MCF 10A (cell line): Measurements from ENCODE around the gene KSR1. TPM values are rescaled to one million over a fixed set of nuclear protein-coding genes. Genes with fewer than 3 reads are reported as not detected.
"Not testable (repeated sequence)": the region's sequence is repeated elsewhere in the genome, so short reads cannot be mapped to it uniquely, and the experiment has no call there.

Source experiments
- BruUV-seq: library from RNA; stranded (reverse); fragments of 400-500 nt; replicated peaks from 2 replicates; lab custom pipeline; 2021; lab: Mats Ljungman, UMichigan
- CTCF ChIA-PET: fragments of 300-600 bp; sonication (Branson Sonifier 250); formaldehyde crosslinking; extraction: SDS; loops from one replicate; lab custom pipeline; 2021; ENCODE audit warnings: antibody characterized with exemption, inconsistent platforms; lab: Yijun Ruan, JAX
- POLR2A ChIA-PET: fragments of 300-600, 350-650 bp; sonication (Branson Sonifier 250); formaldehyde crosslinking; extraction: SDS; loops from one replicate; lab custom pipeline; 2020; ENCODE audit warnings: antibody characterized with exemption, inconsistent platforms; lab: Yijun Ruan, JAX
- DNase-seq: peaks from one replicate; pipeline ENCODE4 v3.0.0-alpha.2; 2018; ENCODE audit not compliant: unreplicated experiment
- H3K27ac Mint-ChIP-seq: one replicate; pipeline ENCODE4 v1.8.0; 2022; ENCODE audit warnings: mild to moderate bottlenecking, low read depth, mixed read lengths; ENCODE audit not compliant: unreplicated experiment
- H3K27me3 Mint-ChIP-seq: one replicate; pipeline ENCODE4 v1.8.0; 2022; ENCODE audit warnings: mixed read lengths; ENCODE audit not compliant: insufficient read depth, unreplicated experiment
- H3K36me3 Mint-ChIP-seq: one replicate; pipeline ENCODE4 v1.8.0; 2022; ENCODE audit warnings: mild to moderate bottlenecking, moderate library complexity, mixed read lengths; ENCODE audit not compliant: insufficient read depth, unreplicated experiment
- H3K4me1 Mint-ChIP-seq: one replicate; pipeline ENCODE4 v1.8.0; 2022; ENCODE audit warnings: mixed read lengths; ENCODE audit not compliant: insufficient read depth, unreplicated experiment
- H3K4me3 Mint-ChIP-seq: one replicate; pipeline ENCODE4 v1.8.0; 2022; ENCODE audit warnings: mild to moderate bottlenecking, moderate library complexity, mixed read lengths; ENCODE audit not compliant: unreplicated experiment
- H3K9me3 Mint-ChIP-seq: one replicate; pipeline ENCODE4 v1.8.0; 2022; ENCODE audit warnings: mixed read lengths; ENCODE audit not compliant: unreplicated experiment
- CTCF ChIP-seq: fragments of 200-600 bp; IDR thresholded peaks from one replicate; pipeline ENCODE4 v1.8.0; 2022; ENCODE audit warnings: antibody characterized with exemption, mild to moderate bottlenecking; ENCODE audit not compliant: unreplicated experiment
- intact Hi-C: fragments of 100-400 bp; cut with micrococcal nuclease; formaldehyde crosslinking; loops from 2 replicates; pipeline ENCODE4 v1.14.1; 2022
- total RNA-seq: library from RNA; stranded (reverse); gene quantifications from 2 replicates; pipeline ENCODE4 v1.2.3, GENCODE V29; 2022

Gene KSR1
- total RNA-seq, 1 experiment from 2014 or later = 7.2 TPM

DNA sequence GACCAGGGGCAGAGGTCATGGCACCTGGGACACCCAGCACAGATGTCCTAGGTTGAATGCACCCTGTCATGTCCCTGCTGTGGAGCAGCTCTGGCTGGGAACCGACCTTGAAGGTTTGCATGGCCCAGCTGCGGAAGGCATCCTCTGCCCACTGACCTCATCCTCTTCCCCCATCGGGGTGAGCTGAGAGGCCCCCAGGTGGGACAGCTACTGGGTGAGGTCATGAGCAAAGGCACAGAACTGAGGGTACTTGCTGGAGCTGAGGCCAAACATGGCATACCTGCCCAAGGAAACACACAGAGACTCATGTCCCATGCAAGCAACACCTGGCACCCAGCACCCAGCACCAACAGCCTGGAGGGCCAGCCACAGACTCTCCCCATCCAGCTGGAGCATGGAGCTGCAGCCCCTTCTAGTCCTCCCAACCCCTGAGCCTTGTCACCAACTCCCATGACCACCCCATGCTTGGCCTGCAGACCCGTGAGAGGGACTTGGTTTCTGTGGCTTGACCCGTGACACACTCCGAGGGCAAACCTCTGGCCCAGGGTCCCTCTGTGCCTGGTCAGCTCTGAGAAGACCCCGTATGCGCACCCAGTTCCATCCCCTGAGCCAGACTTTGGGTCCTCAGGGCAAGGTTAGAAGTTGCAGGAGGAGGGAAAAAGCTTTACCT lies 207.8 kb downstream of the KSR1 start:
- no peak overlapping the region for H3K27ac Mint-ChIP-seq
- H3K36me3 Mint-ChIP-seq = no peaks in the 10 kb centered on the region
- CTCF ChIA-PET = interaction anchor here (0.6 to 21.1 kb wide), 6 partner anchors 11 to 229 kb away, joined by 3 to 377 read pairs (median 6); partner anchors contain the start of gene LYRM9

DNA sequence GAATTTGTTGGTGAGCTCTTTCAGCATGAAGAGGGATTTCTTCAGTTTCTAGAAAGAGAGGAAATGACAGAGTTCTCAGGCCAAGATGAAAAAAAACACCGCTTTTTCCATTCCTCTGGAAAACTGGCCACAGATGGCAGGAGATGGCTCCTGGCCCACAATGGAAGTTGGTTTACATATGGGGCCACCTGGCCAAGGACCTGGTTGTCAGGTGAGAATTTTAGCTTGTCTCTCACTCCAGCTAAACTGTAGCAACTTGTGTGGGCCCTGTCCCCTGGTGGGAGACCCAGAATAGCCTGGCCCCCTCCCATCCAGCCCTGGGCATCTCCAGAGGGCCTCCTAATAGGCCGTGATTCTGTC lies 208.3 kb downstream of the KSR1 start:
- peaks cover 26% of the 10 kb centered on the region for H3K27me3 Mint-ChIP-seq
- H3K4me1 Mint-ChIP-seq = no peaks in the 10 kb centered on the region
- no peak overlapping the region for H3K27ac Mint-ChIP-seq
- H3K36me3 Mint-ChIP-seq = no peaks in the 10 kb centered on the region
- intact Hi-C loops = no loop called here
- BruUV-seq = no TSS peak
- no peak for TF ChIP-seq CTCF
- H3K9me3 Mint-ChIP-seq = no peaks in the 10 kb centered on the region
- DNase-seq = no peak
- H3K4me3 Mint-ChIP-seq = no peak overlapping the region
- ChIA-PET CTCF (interaction anchor here (0.6 to 21.1 kb wide), 4 partner anchors 12 to 93 kb away, joined by 3 to 377 read pairs (median 34); no protein-coding TSS in a partner anchor), POLR2A (no interaction called here)

More for the DNA sequence above, 207.8 kb downstream of the KSR1 start:
- intact Hi-C loops = no loop called here
- no peaks in the 10 kb centered on the region for H3K9me3 Mint-ChIP-seq
- no TSS peak for BruUV-seq
- no peak overlapping the region for H3K4me3 Mint-ChIP-seq
- no peaks in the 10 kb centered on the region for H3K4me1 Mint-ChIP-seq
- peaks cover 21% of the 10 kb centered on the region for H3K27me3 Mint-ChIP-seq
- POLR2A ChIA-PET = interaction anchor here (0.7 kb wide), 1 partner anchor 427 kb away, joined by 3 read pairs; no protein-coding TSS in a partner anchor
- DNase-seq = no peak
- no peak for TF ChIP-seq CTCF

DNA sequence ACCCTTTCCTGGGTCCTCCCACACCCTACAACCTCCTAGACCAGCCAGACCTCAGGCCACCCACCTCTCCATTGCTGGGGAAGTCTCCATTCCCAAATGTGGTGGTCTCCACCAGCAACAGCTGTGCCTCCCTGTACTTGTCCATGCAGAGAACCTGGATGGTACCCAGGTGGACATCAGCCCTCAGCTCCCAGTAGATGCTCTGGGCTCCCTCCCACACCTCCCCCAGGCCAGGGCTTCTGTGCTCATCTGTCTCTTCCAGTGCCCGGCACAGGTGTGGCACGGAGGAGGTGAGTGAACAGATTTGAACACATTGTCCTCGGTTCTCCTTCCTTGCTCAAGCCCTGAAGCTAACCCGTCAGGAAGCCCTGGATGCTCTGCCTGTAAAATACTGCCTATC lies 209.3 kb downstream of the KSR1 start:
- no peak overlapping the region for H3K27ac Mint-ChIP-seq
- no peaks in the 10 kb centered on the region for H3K9me3 Mint-ChIP-seq
- intact Hi-C loops = no loop called here
- no peaks in the 10 kb centered on the region for H3K4me1 Mint-ChIP-seq
- DNase-seq = no peak
- no TSS peak for BruUV-seq
- H3K4me3 Mint-ChIP-seq = no peak overlapping the region
- TF ChIP-seq CTCF = no peak
- H3K27me3 Mint-ChIP-seq = peaks cover 26% of the 10 kb centered on the region
- ChIA-PET CTCF (interaction anchor here (0.7 to 21.1 kb wide), 5 partner anchors 13 to 399 kb away, joined by 3 to 377 read pairs (median 3); no protein-coding TSS in a partner anchor), POLR2A (no interaction called here)
- H3K36me3 Mint-ChIP-seq = no peaks in the 10 kb centered on the region

- POLR2A ChIA-PET, DNase-seq, H3K36me3 Mint-ChIP-seq, H3K9me3 Mint-ChIP-seq, intact Hi-C loops, H3K27ac Mint-ChIP-seq, H3K4me3 Mint-ChIP-seq, H3K4me1 Mint-ChIP-seq, BruUV-seq: not testable (repeated sequence)
- CTCF ChIA-PET = interaction anchor here (0.7 to 21.1 kb wide), 5 partner anchors 14 to 398 kb away, joined by 3 to 377 read pairs (median 3); no protein-coding TSS in a partner anchor
- peaks cover 26% of the 10 kb centered on the region for H3K27me3 Mint-ChIP-seq
Observed at GRCh38 chr17:27666270-27666669, 210.0 kb downstream of the KSR1 start.
